Measurements from ENCODE around the gene RPS6KA5. TPM values are rescaled to one million over a fixed set of nuclear protein-coding genes. Genes with fewer than 3 reads are reported as not detected.

Gene RPS6KA5
- total RNA-seq, 1 experiment from 2014 or later = 24.2 TPM

DNA sequence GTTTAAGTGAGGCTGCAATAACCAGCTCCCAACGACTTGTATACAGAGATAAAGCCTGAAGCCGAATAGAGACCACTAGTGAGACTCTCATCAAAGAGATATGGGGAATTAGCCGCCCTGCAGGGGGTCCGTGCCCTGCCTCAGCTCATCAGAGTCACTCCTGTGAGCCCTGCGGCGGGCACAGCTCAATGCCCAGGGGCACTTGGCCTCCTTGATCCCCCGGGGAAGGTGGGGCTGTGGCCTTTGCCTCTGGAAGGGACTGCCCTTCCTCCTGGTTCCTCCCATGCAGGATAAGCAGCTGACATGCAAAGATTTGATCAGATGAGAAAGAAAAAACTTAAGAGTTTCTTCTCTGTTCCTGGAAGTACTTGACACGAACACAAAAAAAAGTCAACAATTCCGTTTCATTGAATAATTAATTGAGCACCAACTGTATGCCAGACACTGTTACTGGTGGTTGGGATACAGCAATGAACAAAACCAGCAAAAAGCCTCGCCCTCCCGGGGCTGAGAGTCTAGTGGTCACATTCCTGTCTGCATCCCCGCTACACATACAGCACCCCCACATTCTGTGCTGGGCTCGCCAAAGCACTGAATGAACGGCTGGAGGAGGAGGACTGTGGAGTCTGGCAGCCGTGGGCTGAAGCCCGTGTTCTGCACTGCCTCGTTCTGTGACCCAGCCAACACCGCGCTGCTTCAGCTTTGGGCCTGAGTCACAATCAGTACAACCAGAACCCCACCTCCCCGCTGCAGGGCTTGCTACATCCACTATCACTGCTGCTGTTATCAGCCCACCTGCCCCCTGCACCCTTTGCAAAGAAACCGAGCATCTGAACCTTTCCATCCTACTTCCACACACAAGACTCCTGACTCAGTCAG is 254.5 kb downstream of the RPS6KA5 start:
- no peak overlapping the region for H3K27ac ChIP-seq (ENCODE audit: low read depth, low read length)
- peaks cover 3 to 16% of the 10 kb centered on the region in 2 experiments; a peak in 2 of 4 replicates for H3K4me1 ChIP-seq (ENCODE audit: control insufficient read depth in 1 of 2, insufficient read depth in 2 of 2, low read length in 2 of 2)
- H3K4me3 ChIP-seq (replicated peaks in 1 of 2; ENCODE audit: low read depth in 1 of 2, low read length in 2 of 2) = no peak overlapping the region
- H3K4me2 ChIP-seq (ENCODE audit: low read length) = no peak overlapping the region
- H3K79me2 ChIP-seq (ENCODE audit: insufficient read depth, low read length) = peaks cover 16% of the 10 kb centered on the region; the same call in 1 of the 2 replicates
- CTCF ChIA-PET = no interaction called here
- POLR2A ChIA-PET = no interaction called here
- BruUV-seq (replicated peaks) = no TSS peak
- no peak overlapping the region for H3K9ac ChIP-seq (ENCODE audit: low read length)
- intact Hi-C loops (cut with micrococcal nuclease) = no loop called here
- H3K36me3 ChIP-seq (ENCODE audit: control insufficient read depth in 1 of 2, insufficient read depth in 2 of 2, low read length in 2 of 2) = no peaks in the 10 kb centered on the region
- ATAC-seq (no peak), DNase-seq (ENCODE audit: low read depth, low spot score) (no peak)
- no peaks in the 10 kb centered on the region for H3K9me2 ChIP-seq (ENCODE audit: insufficient read depth)
- no peaks in the 10 kb centered on the region for H3K27me3 ChIP-seq (ENCODE audit: insufficient read depth, low read length)
- RAD21 ChIA-PET (ENCODE audit: low non-redundant PET in 1 of 2, low total read pairs in 2 of 2, uncharacterized antibody in 2 of 2, unreplicated experiment in 2 of 2) = no interaction called here
- H4K20me1 ChIP-seq (ENCODE audit: insufficient read depth) = no peaks in the 10 kb centered on the region
- TF ChIP-seq, protein P1, sequence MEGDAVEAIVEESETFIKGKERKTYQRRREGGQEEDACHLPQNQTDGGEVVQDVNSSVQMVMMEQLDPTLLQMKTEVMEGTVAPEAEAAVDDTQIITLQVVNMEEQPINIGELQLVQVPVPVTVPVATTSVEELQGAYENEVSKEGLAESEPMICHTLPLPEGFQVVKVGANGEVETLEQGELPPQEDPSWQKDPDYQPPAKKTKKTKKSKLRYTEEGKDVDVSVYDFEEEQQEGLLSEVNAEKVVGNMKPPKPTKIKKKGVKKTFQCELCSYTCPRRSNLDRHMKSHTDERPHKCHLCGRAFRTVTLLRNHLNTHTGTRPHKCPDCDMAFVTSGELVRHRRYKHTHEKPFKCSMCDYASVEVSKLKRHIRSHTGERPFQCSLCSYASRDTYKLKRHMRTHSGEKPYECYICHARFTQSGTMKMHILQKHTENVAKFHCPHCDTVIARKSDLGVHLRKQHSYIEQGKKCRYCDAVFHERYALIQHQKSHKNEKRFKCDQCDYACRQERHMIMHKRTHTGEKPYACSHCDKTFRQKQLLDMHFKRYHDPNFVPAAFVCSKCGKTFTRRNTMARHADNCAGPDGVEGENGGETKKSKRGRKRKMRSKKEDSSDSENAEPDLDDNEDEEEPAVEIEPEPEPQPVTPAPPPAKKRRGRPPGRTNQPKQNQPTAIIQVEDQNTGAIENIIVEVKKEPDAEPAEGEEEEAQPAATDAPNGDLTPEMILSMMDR (IDR thresholded peaks at IDR 0.05 in 2 of 3, conservative IDR thresholded peaks at IDR 0.05 in 1 of 3; ENCODE audit: borderline replicate concordance in 1 of 3, insufficient read depth in 1 of 3, low read depth in 2 of 3, low read length in 2 of 3) = no peak
- TF ChIP-seq EZH2 (IDR thresholded peaks at IDR 0.05) (no peak), YY1 (IDR thresholded peaks at IDR 0.05; ENCODE audit: extremely low read depth, insufficient replicate concordance, low read depth, low read length) (no peak), POLR2AphosphoS5 (IDR thresholded peaks at IDR 0.05; ENCODE audit: low read depth, low read length) (no peak), ZFX (IDR thresholded peaks at IDR 0.05) (no peak), JUND (IDR thresholded peaks at IDR 0.05) (no peak), POLR2A (IDR thresholded peaks at IDR 0.05; ENCODE audit: borderline replicate concordance, extremely low read depth, insufficient read depth, insufficient read length) (no peak), CEBPB (IDR thresholded peaks at IDR 0.05; ENCODE audit: low read depth) (no peak), RAD21 (IDR thresholded peaks at IDR 0.05; ENCODE audit: low read depth) (no peak), CBX3 (IDR thresholded peaks at IDR 0.05; ENCODE audit: low read depth) (no peak)
- TF ChIP-seq, protein P2, sequence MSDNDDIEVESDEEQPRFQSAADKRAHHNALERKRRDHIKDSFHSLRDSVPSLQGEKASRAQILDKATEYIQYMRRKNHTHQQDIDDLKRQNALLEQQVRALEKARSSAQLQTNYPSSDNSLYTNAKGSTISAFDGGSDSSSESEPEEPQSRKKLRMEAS (IDR thresholded peaks at IDR 0.05) = no peak
- TF ChIP-seq, protein P3, sequence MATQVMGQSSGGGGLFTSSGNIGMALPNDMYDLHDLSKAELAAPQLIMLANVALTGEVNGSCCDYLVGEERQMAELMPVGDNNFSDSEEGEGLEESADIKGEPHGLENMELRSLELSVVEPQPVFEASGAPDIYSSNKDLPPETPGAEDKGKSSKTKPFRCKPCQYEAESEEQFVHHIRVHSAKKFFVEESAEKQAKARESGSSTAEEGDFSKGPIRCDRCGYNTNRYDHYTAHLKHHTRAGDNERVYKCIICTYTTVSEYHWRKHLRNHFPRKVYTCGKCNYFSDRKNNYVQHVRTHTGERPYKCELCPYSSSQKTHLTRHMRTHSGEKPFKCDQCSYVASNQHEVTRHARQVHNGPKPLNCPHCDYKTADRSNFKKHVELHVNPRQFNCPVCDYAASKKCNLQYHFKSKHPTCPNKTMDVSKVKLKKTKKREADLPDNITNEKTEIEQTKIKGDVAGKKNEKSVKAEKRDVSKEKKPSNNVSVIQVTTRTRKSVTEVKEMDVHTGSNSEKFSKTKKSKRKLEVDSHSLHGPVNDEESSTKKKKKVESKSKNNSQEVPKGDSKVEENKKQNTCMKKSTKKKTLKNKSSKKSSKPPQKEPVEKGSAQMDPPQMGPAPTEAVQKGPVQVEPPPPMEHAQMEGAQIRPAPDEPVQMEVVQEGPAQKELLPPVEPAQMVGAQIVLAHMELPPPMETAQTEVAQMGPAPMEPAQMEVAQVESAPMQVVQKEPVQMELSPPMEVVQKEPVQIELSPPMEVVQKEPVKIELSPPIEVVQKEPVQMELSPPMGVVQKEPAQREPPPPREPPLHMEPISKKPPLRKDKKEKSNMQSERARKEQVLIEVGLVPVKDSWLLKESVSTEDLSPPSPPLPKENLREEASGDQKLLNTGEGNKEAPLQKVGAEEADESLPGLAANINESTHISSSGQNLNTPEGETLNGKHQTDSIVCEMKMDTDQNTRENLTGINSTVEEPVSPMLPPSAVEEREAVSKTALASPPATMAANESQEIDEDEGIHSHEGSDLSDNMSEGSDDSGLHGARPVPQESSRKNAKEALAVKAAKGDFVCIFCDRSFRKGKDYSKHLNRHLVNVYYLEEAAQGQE (IDR thresholded peaks at IDR 0.05; ENCODE audit: low read depth) = no peak
- no peaks in the 10 kb centered on the region for H3K9me3 ChIP-seq (ENCODE audit: control insufficient read depth in 1 of 2, insufficient read depth in 1 of 2, low read depth in 1 of 2, low read length in 2 of 2)
- no peak overlapping the region for H2AFZ ChIP-seq (ENCODE audit: low read depth, low read length, poor library complexity, severe bottlenecking)

Data from HCT116 (cell line).